ENCODE data around the gene MX2.

DNA sequence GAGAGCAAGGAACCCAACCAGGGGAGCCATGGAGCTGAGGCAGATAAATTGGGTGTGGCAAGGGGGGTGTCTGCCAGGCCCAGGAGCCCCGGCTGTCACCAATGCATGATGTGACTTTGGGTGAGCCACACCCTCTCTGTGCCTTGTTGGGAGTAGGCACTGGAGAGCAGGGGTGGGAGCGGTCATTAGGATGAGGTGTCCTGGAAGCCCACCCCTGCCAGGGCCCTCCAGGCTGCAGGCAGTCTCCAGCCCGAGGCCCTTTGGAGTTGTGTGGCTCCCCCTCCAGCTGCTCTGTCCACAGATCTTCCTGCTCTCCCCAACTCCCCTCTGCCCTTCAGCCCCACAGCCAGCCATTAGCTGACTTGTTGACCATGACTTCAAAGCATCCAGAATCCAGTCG is 11.4 kb downstream of the MX2 start:
- TF ChIP-seq, protein P1, sequence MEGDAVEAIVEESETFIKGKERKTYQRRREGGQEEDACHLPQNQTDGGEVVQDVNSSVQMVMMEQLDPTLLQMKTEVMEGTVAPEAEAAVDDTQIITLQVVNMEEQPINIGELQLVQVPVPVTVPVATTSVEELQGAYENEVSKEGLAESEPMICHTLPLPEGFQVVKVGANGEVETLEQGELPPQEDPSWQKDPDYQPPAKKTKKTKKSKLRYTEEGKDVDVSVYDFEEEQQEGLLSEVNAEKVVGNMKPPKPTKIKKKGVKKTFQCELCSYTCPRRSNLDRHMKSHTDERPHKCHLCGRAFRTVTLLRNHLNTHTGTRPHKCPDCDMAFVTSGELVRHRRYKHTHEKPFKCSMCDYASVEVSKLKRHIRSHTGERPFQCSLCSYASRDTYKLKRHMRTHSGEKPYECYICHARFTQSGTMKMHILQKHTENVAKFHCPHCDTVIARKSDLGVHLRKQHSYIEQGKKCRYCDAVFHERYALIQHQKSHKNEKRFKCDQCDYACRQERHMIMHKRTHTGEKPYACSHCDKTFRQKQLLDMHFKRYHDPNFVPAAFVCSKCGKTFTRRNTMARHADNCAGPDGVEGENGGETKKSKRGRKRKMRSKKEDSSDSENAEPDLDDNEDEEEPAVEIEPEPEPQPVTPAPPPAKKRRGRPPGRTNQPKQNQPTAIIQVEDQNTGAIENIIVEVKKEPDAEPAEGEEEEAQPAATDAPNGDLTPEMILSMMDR (IDR thresholded peaks at IDR 0.05; ENCODE audit: low read length) = no peak
- no peak for TF ChIP-seq EZH2 (optimal IDR thresholded peaks at IDR 0.05; ENCODE audit: low read depth, low read length)

Measured in MM.1S (cell line).